CD8-positive, alpha-beta memory T cell (primary cell): ENCODE data around the gene LGI2. TPM values are rescaled to one million over a fixed set of nuclear protein-coding genes. Genes with fewer than 3 reads are reported as not detected.
"Not testable (repeated sequence)": the region's sequence is repeated elsewhere in the genome, so short reads cannot be mapped to it uniquely, and the experiment has no call there.

ENCODE experiments used
- CTCF ChIA-PET: fragments of 350-600 bp; sonication (Branson Sonifier 250); formaldehyde crosslinking; loops from one replicate; lab custom pipeline; 2021; ENCODE audit warnings: antibody characterized with exemption; lab: Charles Lee
- POLR2A ChIA-PET: fragments of 350-600 bp; sonication (Branson Sonifier 250); formaldehyde crosslinking; loops from one replicate; lab custom pipeline; 2021; ENCODE audit warnings: antibody characterized with exemption; lab: Charles Lee
- DNase-seq, 5 donors: peaks; one replicate each; pipeline versions ENCODE4 v3.0.0 to v3.0.0-alpha.2; 2020 to 2022; ENCODE audit warnings: mixed read lengths in 1 of 5
- H3K27ac ChIP-seq: one replicate; pipeline ENCODE4 v1.7.0; 2013; ENCODE audit warnings: low read depth, mild to moderate bottlenecking, low read length, moderate library complexity
- H3K27me3 ChIP-seq: 2 replicates; pipeline ENCODE4 v1.7.0; 2013; ENCODE audit warnings: low read length, mild to moderate bottlenecking; ENCODE audit not compliant: insufficient read depth, poor library complexity, severe bottlenecking
- H3K36me3 ChIP-seq: 2 replicates; pipeline ENCODE4 v1.7.0; 2013; ENCODE audit warnings: mild to moderate bottlenecking, low read length, moderate library complexity; ENCODE audit not compliant: insufficient read depth
- H3K4me1 ChIP-seq: 2 replicates; pipeline ENCODE4 v1.7.0; 2013; ENCODE audit warnings: mild to moderate bottlenecking, low read length, moderate library complexity; ENCODE audit not compliant: insufficient read depth
- H3K4me3 ChIP-seq: 2 replicates; pipeline ENCODE4 v1.7.0; 2013; ENCODE audit warnings: mild to moderate bottlenecking, low read length
- H3K9me3 ChIP-seq: 2 replicates; pipeline ENCODE4 v1.7.0; 2013; ENCODE audit warnings: mild to moderate bottlenecking, low read length
- H3K27ac Mint-ChIP-seq, 8 donors: one replicate each; pipeline ENCODE4 v1.8.0; 2020 to 2021; ENCODE audit warnings: mixed read lengths in 8 of 8, mild to moderate bottlenecking in 6 of 8, inconsistent platforms in 3 of 8, moderate library complexity in 3 of 8
- H3K27me3 Mint-ChIP-seq, 2 donors: one replicate each; pipeline ENCODE4 v1.8.0; 2020 to 2021; ENCODE audit warnings: mixed read lengths in 2 of 2, mild to moderate bottlenecking in 1 of 2, moderate library complexity in 1 of 2
- H3K36me3 Mint-ChIP-seq, 3 donors: one replicate each; pipeline ENCODE4 v1.8.0; 2020 to 2021; ENCODE audit warnings: mixed read lengths in 3 of 3, inconsistent platforms in 1 of 3, mild to moderate bottlenecking in 1 of 3
- H3K4me1 Mint-ChIP-seq, 3 donors: one replicate each; pipeline ENCODE4 v1.8.0; 2020 to 2021; ENCODE audit warnings: mixed read lengths in 3 of 3, inconsistent platforms in 1 of 3, mild to moderate bottlenecking in 1 of 3
- H3K4me3 Mint-ChIP-seq, 7 donors: one replicate each; pipeline ENCODE4 v1.8.0; 2020 to 2021; ENCODE audit warnings: mixed read lengths in 7 of 7, mild to moderate bottlenecking in 6 of 7, moderate library complexity in 4 of 7, inconsistent platforms in 2 of 7
- H3K9me3 Mint-ChIP-seq, 5 donors: one replicate each; pipeline ENCODE4 v1.8.0; 2020 to 2022; ENCODE audit warnings: mixed read lengths in 5 of 5, mild to moderate bottlenecking in 3 of 5, moderate library complexity in 2 of 5, inconsistent platforms in 1 of 5
- polyA plus RNA-seq: library from polyadenylated mRNA; unstranded; fragments of 300-500 nt; fragmentation: Illumina TruSeq; gene quantifications from one replicate; pipeline ENCODE4 v1.2.3, GENCODE V29; 2021
- total RNA-seq, 2 experiments: library from RNA; stranded (reverse); gene quantifications; one replicate each; pipeline ENCODE4 v1.2.3, GENCODE V29; 2021

Gene LGI2
- total and polyA plus RNA-seq, 3 experiments from 2014 or later = not detected

GRCh38 chr4:25019501-25019900, 11.2 kb downstream of the LGI2 start:
- no peaks in the 10 kb centered on the region for H3K4me1 Mint-ChIP-seq
- H3K4me3 Mint-ChIP-seq = no peak overlapping the region
- H3K4me1 ChIP-seq = no peaks in the 10 kb centered on the region
- H3K4me3 ChIP-seq = no peak overlapping the region
- POLR2A ChIA-PET = no interaction called here
- H3K27me3 Mint-ChIP-seq = peaks cover 9 to 17% of the 10 kb centered on the region in 2 donors
- no peak for DNase-seq
- H3K27ac Mint-ChIP-seq = no peak overlapping the region
- H3K27me3 ChIP-seq = peaks cover 3% of the 10 kb centered on the region
- no peak overlapping the region for H3K27ac ChIP-seq
- CTCF ChIA-PET = interaction anchor here (1.4 kb wide), 1 partner anchor 12 kb away, joined by 3 read pairs; no protein-coding TSS in a partner anchor
- no peaks in the 10 kb centered on the region for H3K36me3 Mint-ChIP-seq
- no peaks in the 10 kb centered on the region for H3K9me3 Mint-ChIP-seq
- H3K9me3 ChIP-seq = no peaks in the 10 kb centered on the region
- no peaks in the 10 kb centered on the region for H3K36me3 ChIP-seq

- Histone ChIP-seq H3K4me3 (no peak overlapping the region), H3K27ac (no peak overlapping the region), H3K27me3 (peaks cover 3% of the 10 kb centered on the region), H3K4me1 (no peaks in the 10 kb centered on the region), H3K36me3 (no peaks in the 10 kb centered on the region), H3K9me3 (no peaks in the 10 kb centered on the region)
- POLR2A ChIA-PET = no interaction called here
- no peak overlapping the region for H3K27ac Mint-ChIP-seq
- no peaks in the 10 kb centered on the region for H3K9me3 Mint-ChIP-seq
- DNase-seq = no peak
- peaks cover 5 to 10% of the 10 kb centered on the region in 2 donors for H3K27me3 Mint-ChIP-seq
- CTCF ChIA-PET = no interaction called here
- no peaks in the 10 kb centered on the region for H3K36me3 Mint-ChIP-seq
- no peaks in the 10 kb centered on the region for H3K4me1 Mint-ChIP-seq
- no peak overlapping the region for H3K4me3 Mint-ChIP-seq
Observed at GRCh38 chr4:25015012-25015411, 15.7 kb downstream of the LGI2 start.

GRCh38 chr4:25014662-25014983, 16.1 kb downstream of the LGI2 start:
- H3K4me3 Mint-ChIP-seq, H3K4me3 ChIP-seq, H3K36me3 Mint-ChIP-seq, H3K4me1 Mint-ChIP-seq, H3K4me1 ChIP-seq, H3K9me3 Mint-ChIP-seq, POLR2A ChIA-PET, H3K27ac ChIP-seq, H3K27ac Mint-ChIP-seq, DNase-seq, H3K9me3 ChIP-seq, CTCF ChIA-PET, H3K36me3 ChIP-seq, H3K27me3 Mint-ChIP-seq, H3K27me3 ChIP-seq: not testable (repeated sequence)

GRCh38 chr4:25013756-25014661, 16.7 kb downstream of the LGI2 start:
- no peaks in the 10 kb centered on the region for H3K4me1 ChIP-seq
- ChIA-PET POLR2A (no interaction called here), CTCF (no interaction called here)
- peaks cover 0 to 2% (median 0%) of the 10 kb centered on the region in 5 donors for H3K9me3 Mint-ChIP-seq
- H3K27me3 ChIP-seq = peaks cover 3% of the 10 kb centered on the region
- H3K4me1 Mint-ChIP-seq = no peaks in the 10 kb centered on the region
- no peak for DNase-seq
- no peaks in the 10 kb centered on the region for H3K36me3 Mint-ChIP-seq
- no peak overlapping the region for H3K27ac Mint-ChIP-seq
- H3K27ac ChIP-seq = no peak overlapping the region
- H3K9me3 ChIP-seq = no peaks in the 10 kb centered on the region
- H3K27me3 Mint-ChIP-seq = peaks cover 0 to 6% of the 10 kb centered on the region in 2 donors
- H3K4me3 Mint-ChIP-seq = no peak overlapping the region
- H3K4me3 ChIP-seq = no peak overlapping the region
- no peaks in the 10 kb centered on the region for H3K36me3 ChIP-seq

- DNase-seq = no peak
- CTCF ChIA-PET = no interaction called here
- Mint-ChIP-seq H3K27ac (no peak overlapping the region), H3K4me1 (no peaks in the 10 kb centered on the region), H3K9me3 (peaks cover 0 to 2% (median 0%) of the 10 kb centered on the region in 5 donors), H3K4me3 (no peak overlapping the region), H3K36me3 (no peaks in the 10 kb centered on the region), H3K27me3 (peaks cover 2 to 3% of the 10 kb centered on the region in 2 donors)
- H3K27ac ChIP-seq = no peak overlapping the region
- POLR2A ChIA-PET = no interaction called here
- H3K36me3 ChIP-seq = no peaks in the 10 kb centered on the region
- no peaks in the 10 kb centered on the region for H3K4me1 ChIP-seq
- H3K27me3 ChIP-seq = peaks cover 3% of the 10 kb centered on the region
- no peak overlapping the region for H3K4me3 ChIP-seq
- no peaks in the 10 kb centered on the region for H3K9me3 ChIP-seq
Observed at GRCh38 chr4:25012655-25013054, 18.1 kb downstream of the LGI2 start.

- Histone ChIP-seq H3K27me3 (peaks cover under 1% of the 10 kb centered on the region), H3K27ac (no peak overlapping the region), H3K36me3 (no peaks in the 10 kb centered on the region), H3K4me1 (no peaks in the 10 kb centered on the region), H3K9me3 (no peaks in the 10 kb centered on the region), H3K4me3 (no peak overlapping the region)
- no peaks in the 10 kb centered on the region for H3K36me3 Mint-ChIP-seq
- no peak for DNase-seq
- peaks cover 0 to 2% (median 0%) of the 10 kb centered on the region in 5 donors for H3K9me3 Mint-ChIP-seq
- CTCF ChIA-PET = no interaction called here
- POLR2A ChIA-PET = no interaction called here
- no peaks in the 10 kb centered on the region for H3K4me1 Mint-ChIP-seq
- no peak overlapping the region for H3K27ac Mint-ChIP-seq
- H3K4me3 Mint-ChIP-seq = no peak overlapping the region
- H3K27me3 Mint-ChIP-seq = peaks cover 2 to 10% of the 10 kb centered on the region in 2 donors
Observed at GRCh38 chr4:25011135-25011866, 19.4 kb downstream of the LGI2 start.

GRCh38 chr4:25007598-25007997, 23.1 kb downstream of the LGI2 start:
- Histone ChIP-seq H3K36me3 (no peaks in the 10 kb centered on the region), H3K4me3 (no peak overlapping the region), H3K9me3 (no peaks in the 10 kb centered on the region), H3K4me1 (no peaks in the 10 kb centered on the region), H3K27ac (no peak overlapping the region), H3K27me3 (no peaks in the 10 kb centered on the region)
- no peak overlapping the region for H3K4me3 Mint-ChIP-seq
- H3K36me3 Mint-ChIP-seq = no peaks in the 10 kb centered on the region
- ChIA-PET POLR2A (no interaction called here), CTCF (no interaction called here)
- no peak overlapping the region for H3K27ac Mint-ChIP-seq
- H3K9me3 Mint-ChIP-seq = peaks cover 0 to 2% (median 0%) of the 10 kb centered on the region in 5 donors
- no peak for DNase-seq
- H3K27me3 Mint-ChIP-seq = peaks cover 2 to 22% of the 10 kb centered on the region in 2 donors
- H3K4me1 Mint-ChIP-seq = no peaks in the 10 kb centered on the region

GRCh38 chr4:25002681-25003080, 28.1 kb downstream of the LGI2 start:
- Histone ChIP-seq H3K36me3 (no peaks in the 10 kb centered on the region), H3K27ac (no peak overlapping the region), H3K4me1 (no peaks in the 10 kb centered on the region), H3K9me3 (no peaks in the 10 kb centered on the region), H3K4me3 (no peak overlapping the region), H3K27me3 (no peaks in the 10 kb centered on the region)
- Mint-ChIP-seq H3K4me3 (no peak overlapping the region), H3K27ac (no peak overlapping the region), H3K9me3 (no peaks in the 10 kb centered on the region), H3K27me3 (peaks cover 12 to 42% of the 10 kb centered on the region in 2 donors), H3K4me1 (peaks cover 0 to 4% (median 0%) of the 10 kb centered on the region in 3 donors), H3K36me3 (no peaks in the 10 kb centered on the region)
- no peak for DNase-seq
- CTCF ChIA-PET = interaction anchor here (1.3 kb wide), 1 partner anchor 23 kb away, joined by 3 read pairs; no protein-coding TSS in a partner anchor
- POLR2A ChIA-PET = no interaction called here
